ENCODE measurements around the gene MAP3K2.

The MAP3K2 gene

DNA sequence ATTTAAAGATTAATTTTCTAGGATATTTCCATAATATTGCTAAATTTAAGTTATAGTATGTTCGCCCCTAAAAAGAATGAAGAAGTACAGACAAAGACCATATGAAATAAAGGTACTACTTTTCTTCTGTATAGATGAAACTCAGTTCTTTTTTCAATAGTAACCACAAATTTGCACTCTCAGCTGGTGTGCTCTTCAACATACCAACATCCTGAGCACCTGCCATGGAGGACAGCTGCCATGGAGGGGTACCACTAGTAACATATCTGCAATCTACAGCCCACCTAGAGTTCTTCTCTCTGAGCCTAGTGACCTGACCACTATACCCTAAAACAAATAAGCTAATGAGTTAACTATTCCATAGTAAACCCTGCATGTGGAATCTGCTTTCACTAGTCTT is 57.0 kb downstream of the MAP3K2 start:
- intact Hi-C loops (cut with DNase I) = no loop called here
- no peak for DNase-seq

DNA sequence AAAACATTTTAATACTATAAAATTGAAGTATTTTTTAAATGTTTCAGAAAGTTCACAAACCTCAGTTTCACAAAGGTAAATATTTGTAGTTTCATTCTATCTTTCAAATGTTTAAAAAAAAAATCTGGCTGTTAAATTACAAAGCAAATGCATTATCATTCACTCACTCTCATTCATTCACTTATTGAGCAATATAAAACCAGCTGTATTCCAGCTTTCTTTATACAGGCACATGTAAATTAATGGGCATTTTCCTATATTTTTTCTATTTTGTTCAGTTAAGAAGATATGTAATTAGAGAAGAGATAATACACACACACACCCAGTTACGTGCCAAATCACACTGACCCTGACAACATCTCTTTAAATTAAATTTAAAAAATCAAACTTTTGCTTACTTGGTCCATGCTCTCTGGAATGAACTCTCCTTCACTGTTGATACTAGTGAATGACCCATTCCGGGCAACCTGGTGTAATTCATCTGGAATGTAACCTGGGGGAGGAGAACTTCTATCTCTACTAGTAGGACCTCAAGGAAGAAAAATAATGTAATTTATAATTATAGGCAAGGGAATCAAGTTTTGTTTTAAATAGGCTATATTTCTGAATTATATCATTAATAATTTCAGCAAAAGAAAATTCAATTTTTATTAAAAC is 61.4 kb downstream of the MAP3K2 start:
- no peak for DNase-seq
- intact Hi-C loops (cut with DNase I) = loop anchor here (10.0 kb wide), 1 partner anchor 148 kb away; no protein-coding TSS in a partner anchor

DNA sequence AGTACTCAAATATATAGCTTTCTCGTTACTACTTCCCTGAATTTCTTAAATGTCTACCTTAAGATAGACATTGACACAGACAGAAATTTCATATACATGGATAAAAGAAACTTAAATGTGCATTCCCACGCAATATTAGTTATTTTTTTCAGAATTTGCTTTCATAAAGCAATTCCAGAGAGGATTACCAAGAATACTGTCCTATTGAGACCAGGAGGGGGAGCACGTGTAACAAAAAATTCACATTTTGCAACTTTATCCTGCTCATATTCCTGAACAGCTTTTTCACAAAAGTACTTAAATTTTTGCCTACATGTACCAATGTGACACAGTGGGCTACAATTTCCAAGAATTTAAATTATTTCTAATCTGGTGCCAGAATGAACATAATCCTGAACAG is 63.1 kb downstream of the MAP3K2 start:
- intact Hi-C loops (cut with DNase I) = loop anchor here (10.0 kb wide), 1 partner anchor 150 kb away; no protein-coding TSS in a partner anchor
- peak in 16 of 42 donors; percentile 6 to 64 (median 32) for DNase-seq

DNA sequence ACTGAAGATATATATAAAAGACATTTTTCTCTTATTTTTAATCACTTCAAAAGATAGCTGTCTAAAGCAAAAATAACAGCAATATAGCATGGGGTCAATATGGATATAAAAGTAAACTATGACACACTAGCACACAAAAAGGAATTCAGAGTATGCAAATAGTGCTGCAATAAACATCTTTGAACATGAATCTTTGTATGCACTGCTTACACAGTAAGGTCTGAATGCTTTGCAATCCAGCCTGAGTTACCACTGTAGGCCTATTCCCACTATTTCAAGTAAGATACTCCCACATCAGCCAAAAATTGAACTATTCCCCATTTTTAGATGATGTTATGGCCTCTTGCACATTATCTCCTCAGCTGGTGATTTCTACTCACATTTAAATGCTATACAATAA is 66.5 kb downstream of the MAP3K2 start:
- no peak for DNase-seq
- intact Hi-C loops (cut with DNase I) = loop anchor here (10.0 kb wide), 1 partner anchor 153 kb away; no protein-coding TSS in a partner anchor

DNA sequence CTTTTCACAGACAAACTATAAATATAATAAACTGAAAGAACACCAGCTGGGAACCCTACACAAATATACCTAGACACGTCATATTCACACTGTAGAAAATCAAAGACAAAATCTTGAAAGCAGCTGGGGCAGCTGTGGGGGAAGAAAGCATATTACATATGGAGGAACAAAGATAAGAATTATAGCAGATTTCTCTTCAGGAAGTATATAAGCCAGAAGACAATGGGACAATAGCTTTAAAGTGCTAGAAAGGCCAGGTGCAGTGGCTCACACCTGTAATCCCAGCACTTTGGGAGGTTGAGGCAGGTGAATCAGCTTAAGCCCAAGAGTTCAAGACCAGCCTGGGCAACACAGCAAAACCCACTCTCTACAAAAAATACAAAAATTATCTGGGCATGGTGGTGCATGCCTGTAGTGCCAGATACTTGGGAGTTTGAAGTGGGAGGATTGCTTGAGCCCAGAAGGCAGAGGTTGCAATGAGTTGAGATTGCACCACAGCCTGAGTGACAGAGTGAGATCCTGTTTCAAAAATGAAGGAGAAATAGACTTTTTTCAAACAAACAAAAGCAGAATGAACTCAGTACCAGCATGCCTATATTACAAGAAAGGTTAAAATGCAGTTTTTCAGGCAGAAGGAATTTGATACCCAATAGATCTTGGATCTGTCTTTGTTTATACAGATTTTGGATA is 67.0 kb downstream of the MAP3K2 start:
- intact Hi-C loops (cut with DNase I) = loop anchor here (10.0 kb wide), 1 partner anchor 154 kb away; no protein-coding TSS in a partner anchor
- no peak for DNase-seq

DNA sequence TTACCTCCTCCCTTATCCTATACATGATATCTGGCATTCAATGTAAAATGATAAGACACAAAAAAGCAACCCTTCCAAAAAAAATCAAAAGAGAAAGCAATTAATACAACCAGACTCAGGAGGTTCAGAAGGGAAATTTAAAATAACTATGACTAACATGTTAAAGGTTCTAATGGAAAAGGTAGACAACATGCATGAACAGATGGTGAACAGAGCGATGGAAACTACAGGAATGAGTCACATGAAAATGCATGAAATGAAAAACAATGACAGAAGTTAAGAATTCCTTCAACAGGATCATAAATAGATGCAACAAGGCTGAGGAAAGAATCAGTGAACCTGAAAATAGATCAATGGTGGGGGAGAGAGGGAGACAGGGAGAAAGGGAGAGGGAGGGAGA is 67.7 kb downstream of the MAP3K2 start:
- intact Hi-C loops (cut with DNase I) = loop anchor here (10.0 kb wide), 1 partner anchor 155 kb away; no protein-coding TSS in a partner anchor
- DNase-seq = no peak

DNA sequence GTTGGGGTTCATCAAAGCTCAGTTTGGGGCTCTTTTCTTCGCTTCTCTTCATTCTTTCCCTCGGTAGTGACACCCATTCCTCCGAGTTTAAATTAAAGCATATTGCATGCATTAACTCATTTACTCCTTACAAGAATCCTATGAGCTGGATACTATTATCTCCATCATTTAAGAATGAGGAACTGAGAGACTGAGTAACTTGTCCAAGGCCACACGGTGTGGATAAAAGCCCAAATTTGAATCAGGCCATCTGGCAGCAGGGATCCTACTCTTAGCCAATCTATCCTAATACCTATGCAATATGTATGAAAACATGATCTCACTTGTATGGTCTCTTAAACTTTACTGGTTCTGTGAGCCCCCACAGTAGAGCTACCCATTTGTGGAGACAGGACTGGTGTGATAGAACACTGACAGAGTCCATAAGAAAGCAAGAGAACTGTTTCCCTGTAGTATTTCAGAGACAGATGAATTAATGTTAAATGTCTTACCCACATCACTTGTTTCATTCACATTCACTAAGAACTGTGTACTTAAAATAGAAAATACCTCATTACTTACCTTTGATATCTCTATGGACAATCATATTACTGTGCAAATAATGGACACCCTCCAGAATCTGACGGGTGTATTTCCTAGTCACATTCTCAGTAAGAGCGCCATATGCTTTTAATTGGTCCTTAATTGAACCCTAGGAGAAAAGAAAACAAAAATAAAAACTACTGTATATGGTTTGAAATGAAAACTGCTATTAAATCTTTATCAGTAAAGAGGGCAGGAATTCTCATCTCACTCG is 73.4 kb downstream of the MAP3K2 start:
- intact Hi-C loops (cut with DNase I) = no loop called here
- no peak for DNase-seq

DNA sequence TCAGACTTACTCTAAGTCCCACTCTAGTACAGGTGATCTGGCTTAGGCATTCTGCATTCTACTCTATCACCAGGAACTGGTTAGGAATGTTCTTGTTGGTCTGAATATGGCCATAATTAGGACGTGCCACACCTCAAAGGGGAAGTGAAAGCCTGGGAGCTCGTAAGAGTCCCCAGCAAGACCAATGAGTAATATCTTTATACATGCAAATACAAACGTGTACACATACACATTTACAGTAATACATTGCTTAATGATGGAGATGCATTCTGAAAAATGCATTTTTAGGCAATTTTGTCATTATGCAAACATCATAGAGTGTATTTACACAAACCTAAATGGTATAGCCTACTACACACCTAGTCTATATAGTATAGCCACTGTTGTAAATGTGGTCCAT is 74.4 kb downstream of the MAP3K2 start:
- intact Hi-C loops (cut with DNase I) = no loop called here
- DNase-seq = no peak

DNA sequence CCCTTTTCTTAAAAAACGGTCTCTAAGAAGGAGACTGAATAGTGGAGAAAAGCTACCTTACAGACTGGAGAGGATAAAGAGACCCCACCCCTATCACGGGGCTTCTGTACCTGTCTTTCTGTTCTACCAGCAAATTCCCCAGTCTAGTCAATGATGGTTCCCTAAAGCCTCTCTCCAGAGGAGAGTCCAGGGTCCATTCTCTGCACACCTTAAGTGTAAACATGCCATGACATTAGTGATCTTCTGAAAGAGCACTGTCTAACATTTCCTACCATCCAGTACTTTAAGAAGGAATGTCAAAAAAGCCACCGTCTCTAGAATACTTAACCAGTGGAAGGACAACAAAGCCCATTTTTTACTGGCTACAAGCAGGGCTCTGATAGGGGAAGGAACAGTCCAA is 76.8 kb downstream of the MAP3K2 start:
- intact Hi-C loops (cut with DNase I) = no loop called here
- DNase-seq = no peak

DNA sequence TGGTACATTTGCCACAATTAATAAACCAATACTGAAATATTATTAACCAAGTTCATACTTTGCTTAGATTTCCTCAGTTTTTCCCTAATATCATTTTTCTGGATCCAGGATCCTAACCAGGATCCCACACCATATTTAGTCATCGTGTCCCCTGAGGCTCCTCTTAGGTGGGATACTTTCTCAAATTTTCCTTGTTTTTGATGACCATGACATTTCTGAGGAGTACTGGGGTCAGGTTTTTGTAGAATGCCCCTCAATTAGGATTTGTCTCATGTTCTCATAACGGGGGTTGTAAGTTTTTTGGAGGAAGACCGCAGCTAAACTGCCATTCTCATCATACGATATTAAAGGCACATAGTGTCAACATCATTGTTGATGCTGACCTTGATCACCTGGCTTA is 78.3 kb downstream of the MAP3K2 start:
- no peak for DNase-seq
- intact Hi-C loops (cut with DNase I) = no loop called here

DNA sequence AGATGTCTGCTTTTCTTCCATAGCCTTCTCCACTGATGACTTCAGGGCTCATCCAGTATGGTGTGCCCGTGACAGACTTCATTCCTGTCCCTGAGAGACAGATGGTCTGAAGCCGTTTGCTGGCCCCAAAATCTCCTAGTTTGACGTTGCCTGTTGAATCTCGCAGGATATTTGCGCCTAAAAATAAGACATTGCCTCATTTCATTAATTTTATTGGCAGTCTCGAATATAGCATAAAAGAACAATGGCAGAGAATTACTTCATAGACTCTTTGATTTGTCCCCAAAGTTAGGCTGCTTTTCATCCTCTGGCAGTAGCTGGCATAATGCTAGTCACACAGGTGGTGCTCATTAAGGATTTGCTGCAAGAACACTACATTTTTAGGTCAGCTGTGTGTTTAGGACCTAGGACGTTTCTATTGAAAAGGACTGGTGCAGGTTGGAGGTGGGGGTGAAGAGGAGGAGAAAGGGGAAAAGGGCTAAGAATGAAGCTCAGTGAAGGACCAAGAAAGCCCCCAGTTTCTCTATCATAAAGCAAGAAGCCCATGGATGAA is 79.1 kb downstream of the MAP3K2 start:
- DNase-seq = no peak
- intact Hi-C loops (cut with DNase I) = no loop called here

DNA sequence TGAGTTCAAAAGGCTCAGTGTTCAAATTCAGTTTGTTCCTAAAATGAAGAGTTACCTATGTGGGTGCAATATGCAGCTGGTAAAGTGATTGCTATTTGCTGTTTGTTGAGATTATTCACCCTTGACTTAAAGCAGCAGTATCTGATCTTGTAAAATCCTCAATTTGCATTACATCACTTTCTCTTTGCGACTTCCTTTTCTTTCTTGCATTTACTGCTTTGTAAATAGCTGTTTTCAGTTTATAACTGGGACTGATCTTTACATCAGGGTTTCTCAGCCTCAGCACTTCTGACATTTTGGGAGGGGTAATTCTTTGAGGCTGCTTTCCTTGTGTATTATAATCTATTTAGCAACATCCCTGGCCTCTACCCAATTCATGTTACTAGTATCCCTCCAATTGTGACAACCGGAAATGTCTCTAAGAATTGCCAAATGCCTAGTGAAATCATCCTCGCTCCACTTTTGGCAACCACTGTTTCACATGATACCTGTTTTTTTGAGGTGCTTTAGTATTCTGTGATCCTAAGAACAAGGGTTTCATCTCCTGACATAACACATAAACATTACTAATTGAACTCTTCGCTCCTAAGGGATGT is 81.7 kb downstream of the MAP3K2 start:
- intact Hi-C loops (cut with DNase I) = no loop called here
- no peak for DNase-seq

DNA sequence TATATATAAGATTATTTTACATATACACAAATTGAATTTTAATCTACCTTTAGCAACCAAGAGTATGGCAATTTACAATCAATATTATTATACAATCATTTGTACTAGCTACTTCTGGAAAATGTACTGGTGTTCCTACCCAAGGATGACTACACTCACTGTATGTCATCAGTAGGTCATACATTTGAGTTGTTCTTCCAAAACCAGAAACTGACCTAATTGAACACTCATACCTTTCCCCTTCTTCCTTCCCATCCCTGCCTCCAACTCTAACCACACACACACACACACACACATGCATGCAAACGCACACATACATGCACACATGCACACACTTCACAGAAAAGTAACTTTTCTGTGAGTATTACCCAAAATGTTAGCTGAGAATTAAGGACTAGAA is 85.6 kb downstream of the MAP3K2 start:
- DNase-seq = no peak
- intact Hi-C loops (cut with DNase I) = no loop called here

DNA sequence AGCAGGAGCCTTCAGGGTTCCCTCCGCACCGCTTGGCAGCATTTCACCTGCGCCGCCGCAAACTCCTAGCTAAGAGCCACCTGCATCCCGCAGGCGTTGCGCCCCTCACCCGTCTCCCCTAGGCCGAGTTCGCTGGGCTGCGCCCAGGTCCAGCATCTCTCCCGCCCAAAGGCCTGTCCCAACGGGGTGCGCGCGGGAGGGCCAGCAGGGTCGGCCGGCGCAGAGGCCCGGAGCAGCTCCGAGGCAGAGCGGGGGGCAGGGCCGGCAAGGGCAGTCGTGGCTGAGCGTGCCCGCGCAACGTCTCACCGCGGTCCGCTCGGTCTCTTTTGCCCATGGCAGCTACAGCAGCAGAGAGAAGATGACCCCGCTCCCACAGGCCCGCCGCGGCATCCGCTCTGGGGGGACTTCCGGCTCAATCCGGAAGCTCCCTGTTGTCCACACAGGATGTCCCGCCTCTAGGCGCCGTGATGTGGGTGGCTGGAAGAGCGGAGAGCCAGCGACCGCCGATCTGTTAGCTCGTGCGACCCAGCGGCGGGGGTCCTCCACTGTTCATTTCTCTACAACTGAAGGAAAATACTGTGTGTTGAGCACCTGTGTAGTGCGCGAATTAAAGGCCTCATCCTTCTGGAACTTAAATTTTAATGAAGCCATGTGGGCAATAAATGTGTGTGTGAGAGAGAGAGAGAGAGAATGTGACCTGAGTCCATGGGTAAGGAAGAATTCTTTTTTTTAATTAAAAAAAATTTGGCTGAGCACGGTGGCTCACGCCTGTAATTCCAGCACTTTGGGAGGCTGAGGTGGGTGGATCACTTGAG is 93.8 kb downstream of the MAP3K2 start, which contains the start of gene ERCC3:
Gene ERCC3 (minus strand): TSS at position 397 of the 815 bp plus-strand sequence. CDS start 63 bp downstream, at position 334.
- peak; percentile 62 to 94 (median 87) for DNase-seq
- intact Hi-C loops (cut with DNase I) = no loop called here

DNA sequence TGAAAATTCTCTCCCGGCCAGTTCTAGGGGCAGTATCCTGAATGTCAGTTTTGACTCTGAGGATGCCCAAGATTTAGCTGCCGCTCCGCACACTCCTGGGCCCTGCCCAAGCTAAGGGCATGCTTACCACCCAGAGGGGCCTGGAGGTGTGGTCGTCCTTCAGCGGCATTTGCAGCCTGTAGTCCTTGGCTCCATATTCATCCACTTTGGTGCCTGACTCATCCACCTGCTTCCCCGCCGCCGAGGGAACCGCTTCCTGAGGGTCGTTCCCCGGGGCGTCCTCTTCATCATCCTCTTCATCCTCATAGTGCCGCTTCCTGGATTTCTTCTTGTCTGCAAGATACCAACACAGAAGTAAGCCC is 94.4 kb downstream of the MAP3K2 start:
- peak in 1 of 42 donors; percentile 45 for DNase-seq
- intact Hi-C loops (cut with DNase I) = no loop called here

DNA sequence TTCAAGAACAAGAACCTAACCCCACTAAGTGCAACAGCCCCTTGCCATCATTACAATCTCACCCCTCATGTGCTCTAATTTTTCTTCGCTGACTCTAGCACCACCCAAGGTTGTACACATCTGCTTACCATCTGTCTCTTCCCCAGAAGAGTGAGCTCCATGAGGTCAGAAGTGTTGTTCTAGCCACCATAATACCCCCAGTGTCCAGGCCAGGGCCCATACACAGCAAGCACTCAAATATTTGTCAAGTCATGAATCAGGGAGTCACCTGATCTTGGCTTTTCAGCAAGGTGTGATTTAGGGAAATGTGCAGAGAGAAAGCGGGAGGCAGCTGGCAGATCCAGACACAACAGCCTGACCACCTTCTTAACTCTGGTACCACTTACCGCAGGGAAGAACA is 99.5 kb downstream of the MAP3K2 start:
- intact Hi-C loops (cut with DNase I) = loop anchor here (10.0 kb wide), 1 partner anchor 203 kb away; no protein-coding TSS in a partner anchor
- no peak for DNase-seq

DNA sequence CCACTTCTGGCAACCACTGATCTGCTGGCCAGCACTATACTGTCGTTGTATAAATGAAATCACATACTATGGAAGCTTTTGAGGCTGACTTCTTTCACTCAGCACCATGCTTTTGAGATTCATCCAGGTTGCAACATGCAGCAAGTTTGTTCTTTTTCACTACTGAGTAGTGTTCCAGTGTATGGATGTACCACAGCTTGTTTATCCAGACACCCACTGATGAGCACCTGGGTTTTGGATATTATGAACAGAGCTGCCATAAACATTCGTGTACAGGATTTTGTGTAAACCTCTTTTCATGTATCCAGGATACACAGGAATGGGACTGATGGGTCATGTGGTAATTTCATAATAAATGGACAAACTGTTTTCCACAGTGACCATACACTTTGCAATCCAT is 104.5 kb downstream of the MAP3K2 start:
- no peak for DNase-seq
- intact Hi-C loops (cut with DNase I) = loop anchor here (10.0 kb wide), 1 partner anchor 198 kb away; no protein-coding TSS in a partner anchor

DNA sequence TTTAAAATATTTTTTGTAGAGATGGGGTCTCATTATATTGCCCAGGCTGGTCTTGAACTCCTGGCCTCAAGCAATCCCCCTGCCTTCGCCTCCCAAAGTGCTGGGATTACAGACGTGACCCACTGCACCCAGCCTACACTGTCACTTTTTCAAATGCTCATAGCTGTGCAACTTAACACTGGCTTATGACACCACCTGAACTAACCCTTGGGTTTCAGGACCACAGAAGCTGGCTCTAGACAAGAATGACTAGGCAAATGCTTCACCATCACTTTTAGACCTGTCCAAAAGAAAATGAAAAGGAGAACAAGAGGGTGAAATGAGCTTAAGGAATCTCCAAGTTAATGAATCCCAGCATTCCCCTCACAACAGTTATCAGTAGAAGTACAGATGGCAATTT is 107.1 kb downstream of the MAP3K2 start:
- DNase-seq = no peak
- intact Hi-C loops (cut with DNase I) = loop anchor here (10.0 kb wide), 1 partner anchor 196 kb away; no protein-coding TSS in a partner anchor

Data from head of caudate nucleus (tissue), 42 donors.